AG20443 (cell line): ENCODE measurements around the gene ABCC2.
"Not testable (repeated sequence)": the region's sequence is repeated elsewhere in the genome, so short reads cannot be mapped to it uniquely, and the experiment has no call there.

Experiments
- DNase-seq: peaks from one replicate; pipeline ENCODE4 v3.0.0; 2012; ENCODE audit warnings: low spot score, mixed read lengths

Gene ABCC2

DNA sequence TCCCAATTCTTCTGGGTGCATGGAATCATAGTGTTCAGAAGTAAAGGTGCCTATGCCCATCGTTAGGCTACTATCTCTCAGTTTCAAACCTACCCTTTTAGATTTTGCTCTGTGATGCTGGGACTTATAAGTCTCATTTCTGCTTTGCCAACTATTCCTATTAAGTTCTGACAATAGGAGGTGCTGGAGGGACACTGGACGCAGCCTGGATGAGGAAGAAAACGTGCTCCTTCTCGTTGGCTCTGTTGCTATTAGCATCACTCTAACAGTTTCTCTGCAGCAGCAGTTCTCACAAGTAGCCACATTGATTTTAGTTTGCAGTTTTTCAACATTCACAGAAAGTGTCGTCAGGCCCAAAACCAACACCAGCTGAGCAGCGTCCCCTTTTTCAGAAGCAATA lies 72.4 kb downstream of the ABCC2 start:
- DNase-seq, result peak; percentile 84

GRCh38 chr10:99855479-99856071 lies 73.1 kb downstream of the ABCC2 start:
- no peak for DNase-seq

GRCh38 chr10:99858849-99859248 lies 76.4 kb downstream of the ABCC2 start:
- DNase-seq, result no peak

DNA sequence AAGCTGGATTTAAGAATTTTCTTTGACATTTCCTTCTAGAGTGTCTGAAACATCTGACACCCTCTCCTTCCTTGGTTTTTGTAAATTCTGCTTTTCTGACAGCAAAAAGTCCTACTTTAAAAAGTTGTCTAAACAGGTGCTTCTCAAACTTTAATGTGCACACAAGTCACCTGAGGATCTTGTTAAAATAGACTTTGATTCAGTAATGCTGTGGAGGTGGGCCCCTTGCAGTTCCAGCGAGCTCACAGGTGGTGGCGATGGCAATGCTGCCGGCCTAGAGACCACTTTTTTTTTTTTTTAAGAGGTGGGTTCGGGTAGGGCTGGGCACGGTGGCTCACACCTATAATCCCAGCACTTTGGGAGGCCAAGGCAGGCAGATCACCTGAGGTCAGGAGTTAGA lies 77.1 kb downstream of the ABCC2 start:
- DNase-seq, result no peak

DNA sequence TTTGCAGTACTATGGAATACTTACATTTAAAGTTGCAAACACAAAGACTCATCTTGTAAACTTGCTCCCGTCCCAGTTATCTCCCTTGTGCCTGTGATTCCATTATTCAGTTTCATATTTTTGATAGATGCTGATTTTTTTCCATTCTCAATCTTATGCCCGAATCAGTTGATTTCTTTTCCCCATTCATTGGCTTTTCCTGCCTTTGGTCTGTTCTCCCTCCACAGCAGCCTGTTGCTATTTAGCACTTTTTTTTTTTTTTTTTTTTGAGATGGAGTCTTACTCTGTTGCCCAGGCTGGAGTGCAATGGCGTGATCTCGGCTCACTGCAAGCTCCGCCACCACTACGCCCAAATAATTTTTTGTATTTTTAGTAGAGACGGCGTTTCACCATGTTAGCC lies 78.0 kb downstream of the ABCC2 start:
- DNase-seq, result no peak

- not testable (repeated sequence) for DNase-seq
Measured at GRCh38 chr10:99863535-99864240, 81.2 kb downstream of the ABCC2 start.

GRCh38 chr10:99867250-99867649 lies 84.8 kb downstream of the ABCC2 start:
- not testable (repeated sequence) for DNase-seq

DNA sequence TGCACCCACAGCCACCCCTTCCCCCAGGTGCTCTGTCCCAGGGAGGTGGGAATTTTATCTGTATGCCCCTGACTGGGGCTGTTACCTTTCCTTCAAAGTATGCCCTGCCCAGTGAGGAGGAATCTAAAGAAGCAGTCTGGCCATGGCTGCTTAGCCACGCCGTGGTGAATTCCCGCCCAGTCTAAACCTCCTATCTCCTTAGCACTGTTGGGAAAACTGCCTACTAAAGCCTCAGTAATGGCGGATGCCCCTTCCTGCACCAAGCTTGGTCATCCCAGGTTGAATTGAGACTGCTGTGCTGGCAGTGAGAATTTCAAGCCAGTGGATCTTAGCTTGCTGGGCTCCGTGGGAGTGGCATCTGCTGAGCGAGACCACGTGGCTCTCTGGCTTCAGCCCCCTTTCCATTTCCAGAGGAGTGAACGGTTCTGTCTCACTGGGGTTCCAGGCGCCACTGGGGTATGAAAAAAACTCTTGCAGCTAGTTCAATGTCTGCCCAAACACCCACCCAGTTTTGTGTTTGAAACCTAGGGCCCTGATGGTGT lies 87.2 kb downstream of the ABCC2 start:
- DNase-seq, result no peak

- no peak for DNase-seq
Measured at GRCh38 chr10:99870123-99870730, 87.8 kb downstream of the ABCC2 start.

DNA sequence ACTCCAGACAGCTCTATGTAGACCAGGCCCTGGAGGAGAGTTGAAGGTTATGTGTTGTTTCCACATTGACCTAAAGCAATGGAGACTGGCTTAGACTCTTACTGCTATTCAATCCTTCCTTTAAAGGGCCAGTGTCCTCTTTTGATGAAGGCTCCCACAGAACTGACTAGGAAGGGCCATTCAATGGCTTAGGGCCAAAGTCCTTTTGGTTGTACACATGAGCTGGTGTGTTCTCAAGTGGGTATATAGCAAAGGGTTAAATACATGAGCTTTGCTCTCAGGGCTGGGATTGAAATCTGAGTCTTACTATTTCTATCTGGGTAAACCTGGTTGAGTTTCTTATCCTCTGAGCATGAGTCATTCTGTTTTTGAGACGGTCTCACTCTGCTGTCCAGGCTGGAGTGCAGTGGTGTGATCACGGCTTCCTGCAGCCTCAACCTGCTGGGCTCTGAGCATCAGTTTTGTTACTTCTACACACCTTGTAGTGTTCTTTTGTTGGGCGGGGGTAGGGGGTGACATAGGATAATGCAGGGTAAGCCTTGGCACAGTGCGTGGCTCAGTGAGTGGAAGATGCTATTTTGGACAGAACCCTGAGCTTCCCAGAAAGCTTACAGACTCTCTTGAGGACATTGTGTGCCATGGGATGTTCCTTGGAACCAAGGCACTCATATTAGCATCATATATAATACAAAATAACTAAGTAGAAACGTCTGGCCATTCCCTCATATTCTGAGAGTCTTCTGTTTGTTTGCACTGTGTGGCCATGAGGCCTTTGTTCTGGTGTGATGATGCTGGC lies 90.1 kb downstream of the ABCC2 start:
- no peak for DNase-seq

GRCh38 chr10:99873846-99874245 lies 91.4 kb downstream of the ABCC2 start:
- no peak for DNase-seq

DNA sequence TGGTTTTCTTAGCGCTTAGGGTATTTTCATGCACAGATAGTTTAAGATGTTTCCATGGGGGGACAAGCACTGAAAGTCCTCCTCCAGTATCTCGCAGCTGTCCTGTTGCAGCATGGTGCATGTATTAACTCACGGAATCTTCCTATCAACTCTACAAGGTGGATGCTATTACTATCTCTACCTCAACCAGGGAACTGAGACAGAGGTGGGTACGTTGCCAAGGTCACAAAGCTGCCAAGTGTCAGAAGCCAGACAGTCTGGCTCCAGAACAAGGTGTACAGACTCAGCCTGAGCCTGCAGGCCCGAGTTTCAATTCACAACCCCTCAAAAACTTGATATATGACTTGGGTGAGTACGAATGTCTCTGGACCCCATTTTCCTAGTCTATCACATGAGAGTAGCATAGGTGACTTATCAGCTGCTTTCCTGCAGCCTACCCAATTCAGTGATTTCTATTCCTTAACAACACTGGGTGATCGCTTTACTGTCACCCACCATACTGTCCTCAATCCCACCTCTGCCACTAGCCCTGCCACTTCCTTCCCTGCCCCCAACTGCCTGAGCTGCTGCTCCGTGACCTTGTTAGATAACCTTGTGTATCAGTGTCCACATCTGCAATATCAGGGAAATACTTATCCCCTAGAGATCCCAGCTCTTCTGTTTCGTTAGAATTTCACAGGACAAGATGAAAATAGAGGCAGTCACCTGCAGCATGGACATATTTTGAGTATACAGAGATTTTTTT lies 92.1 kb downstream of the ABCC2 start:
- DNase-seq, result no peak

- no peak for DNase-seq
Measured at GRCh38 chr10:99875473-99875872, 93.0 kb downstream of the ABCC2 start.

DNA sequence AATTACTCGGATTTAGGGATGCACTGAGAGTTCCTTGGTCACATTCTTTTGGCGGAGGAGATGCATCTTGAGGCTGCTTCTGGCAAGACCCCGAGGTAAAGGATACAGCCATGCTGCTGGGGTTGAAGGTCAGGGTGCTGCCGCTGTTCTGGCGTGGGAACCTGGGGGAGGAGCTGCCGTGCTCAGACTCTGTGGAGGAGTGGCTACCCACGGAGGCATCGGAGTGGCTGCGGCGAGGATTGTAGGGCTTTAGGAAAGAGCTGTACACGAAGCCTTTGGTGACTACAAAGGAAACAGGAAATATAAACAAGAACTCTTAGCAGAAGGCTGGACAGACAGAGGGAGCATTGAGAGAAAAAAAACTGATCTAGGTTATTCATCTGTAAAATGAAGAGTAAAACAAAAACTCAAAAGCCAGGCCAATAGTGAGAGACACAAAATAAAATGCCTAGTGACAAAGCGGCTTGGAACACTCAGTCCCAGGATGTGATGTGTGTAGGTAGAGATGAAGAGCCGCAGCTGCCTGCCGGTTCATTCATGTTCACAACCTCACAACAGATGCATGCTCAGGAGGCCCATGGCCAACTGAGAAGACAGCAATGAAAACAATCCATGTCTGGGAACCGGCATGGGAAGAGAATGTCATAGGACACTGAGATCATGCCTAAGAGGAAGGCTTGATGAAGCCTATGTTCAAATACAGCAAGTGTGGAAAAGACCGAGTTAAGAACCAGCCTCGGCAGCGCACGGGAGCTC lies 97.8 kb downstream of the ABCC2 start:
- DNase-seq, result no peak

- no peak for DNase-seq
Measured at GRCh38 chr10:99881371-99881770, 98.9 kb downstream of the ABCC2 start.

DNA sequence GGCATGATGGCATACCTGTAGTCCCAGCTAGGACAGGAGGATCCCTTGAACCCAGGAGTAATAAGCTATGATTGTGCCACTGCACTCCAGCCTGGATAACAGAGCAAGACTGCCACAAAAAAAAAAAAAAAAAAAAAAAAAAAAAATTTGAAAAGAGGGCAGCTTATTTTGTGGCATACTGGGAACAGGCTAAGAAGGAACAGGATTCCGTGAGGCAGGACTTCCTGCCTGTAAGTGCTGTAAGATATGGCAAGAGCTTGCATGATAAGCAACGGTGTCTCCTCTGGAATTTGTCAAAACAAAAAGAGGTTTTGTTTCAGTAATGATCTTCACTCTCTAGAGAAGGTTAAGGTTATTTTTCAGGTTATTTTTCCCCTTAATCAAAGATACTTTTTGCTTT lies 101.1 kb downstream of the ABCC2 start:
- no peak for DNase-seq

DNA sequence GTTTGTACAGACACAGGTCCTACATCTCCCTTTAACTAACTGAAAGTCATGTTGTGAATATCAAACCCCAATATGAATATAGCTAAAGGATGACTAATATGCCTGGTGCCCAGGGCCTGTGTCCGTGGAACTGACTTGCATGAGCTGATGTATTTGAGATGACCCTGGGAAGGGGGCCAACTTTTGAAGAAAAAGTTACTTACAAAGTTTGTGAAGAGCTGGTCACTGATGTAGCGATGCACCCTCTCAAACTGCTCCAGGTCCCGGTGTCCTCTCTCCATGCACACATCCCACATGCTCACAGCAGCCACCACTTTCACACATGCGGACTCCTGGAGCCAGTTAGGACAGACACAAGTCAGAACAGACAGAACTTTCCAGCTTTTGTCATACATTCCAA lies 106.2 kb downstream of the ABCC2 start:
- peak; percentile 54 for DNase-seq

DNA sequence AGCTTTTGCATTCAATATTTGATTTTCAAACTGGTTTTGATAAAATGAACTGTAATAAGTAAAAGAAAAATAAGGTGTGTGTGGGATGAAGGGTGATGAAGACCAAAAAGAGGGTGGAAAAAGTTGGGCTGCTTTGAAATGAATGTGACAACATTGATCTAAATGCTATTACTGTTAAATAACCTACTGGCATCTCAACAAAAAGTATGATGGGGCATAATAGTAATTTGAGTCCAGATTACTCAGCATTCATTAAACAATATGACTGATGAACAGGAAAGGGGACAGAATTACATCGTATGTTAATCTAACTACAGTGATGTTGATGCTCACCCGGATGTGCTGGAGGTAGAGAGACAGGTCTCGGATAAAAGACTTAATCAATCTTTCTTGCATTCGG lies 112.2 kb downstream of the ABCC2 start:
- DNase-seq, result no peak

- not testable (repeated sequence) for DNase-seq
Measured at GRCh38 chr10:99895066-99895465, 112.6 kb downstream of the ABCC2 start.

DNA sequence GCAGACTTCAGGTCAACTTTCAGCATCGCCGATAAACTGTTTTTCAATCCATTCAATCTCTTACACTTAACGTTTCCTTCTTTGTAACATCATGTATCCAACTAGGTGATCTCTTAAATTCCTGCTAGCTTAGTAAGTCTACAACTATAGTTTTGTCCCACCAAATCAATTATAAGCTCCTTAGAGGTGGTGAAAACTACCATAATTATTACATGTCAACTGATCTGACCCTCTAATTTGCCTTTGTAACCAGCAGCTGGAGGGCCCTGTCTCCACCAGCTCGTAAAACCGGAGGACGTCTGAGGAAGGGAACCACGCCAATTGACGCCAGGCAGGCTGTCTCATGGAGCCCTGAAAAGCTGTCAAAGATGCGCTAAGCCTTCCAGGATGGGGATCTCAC lies 113.4 kb downstream of the ABCC2 start:
- DNase-seq, result no peak
